CD4-positive, alpha-beta T cell treated with Interleukin-12 subunit alpha and Interleukin-12 subunit beta, for 1 hour (primary cell): ENCODE data around the gene RASAL2.
"Not testable (repeated sequence)": the region's sequence is repeated elsewhere in the genome, so short reads cannot be mapped to it uniquely, and the experiment has no call there.

ENCODE experiments used
- DNase-seq: peaks from one replicate; pipeline ENCODE4 v3.0.0-alpha.2; 2020

The RASAL2 gene

DNA sequence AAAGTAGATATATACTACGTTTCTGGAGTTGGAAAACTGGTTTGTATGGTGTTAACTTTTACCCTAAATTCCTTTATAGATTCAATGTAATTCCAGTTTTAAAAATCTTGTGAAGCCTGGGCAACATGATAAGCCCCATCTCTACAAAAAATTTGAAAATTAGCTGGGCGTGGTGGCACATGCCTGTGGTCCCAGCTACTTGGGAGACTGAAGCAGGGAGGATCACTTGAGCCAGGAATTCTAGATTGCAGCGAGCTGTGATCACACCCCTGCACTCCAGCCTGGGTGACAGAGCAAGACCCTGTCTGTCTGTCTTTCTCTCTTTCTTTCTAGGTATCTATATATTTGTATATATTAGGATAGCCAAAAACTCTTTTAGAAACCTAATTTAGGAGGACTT lies 260.9 kb downstream of the RASAL2 start:
- no peak for DNase-seq

DNA sequence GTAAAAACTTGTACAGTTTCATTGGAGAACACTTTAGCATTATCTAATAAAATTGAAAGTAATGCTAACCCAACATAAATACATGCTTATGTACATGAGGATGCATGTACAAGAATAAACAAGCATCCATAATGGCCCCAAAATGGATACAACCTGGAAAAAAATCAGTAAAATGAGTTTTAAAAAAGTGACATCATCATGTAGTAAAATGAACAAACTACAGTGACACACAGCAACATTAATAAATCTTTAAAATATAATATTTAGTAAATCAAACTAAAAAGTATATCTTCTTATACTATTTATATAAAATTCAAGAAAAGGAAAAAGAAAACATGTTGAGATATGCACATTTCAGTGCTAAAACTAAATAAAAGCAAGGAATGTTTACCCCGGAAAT lies 262.4 kb downstream of the RASAL2 start:
- no peak for DNase-seq

DNA sequence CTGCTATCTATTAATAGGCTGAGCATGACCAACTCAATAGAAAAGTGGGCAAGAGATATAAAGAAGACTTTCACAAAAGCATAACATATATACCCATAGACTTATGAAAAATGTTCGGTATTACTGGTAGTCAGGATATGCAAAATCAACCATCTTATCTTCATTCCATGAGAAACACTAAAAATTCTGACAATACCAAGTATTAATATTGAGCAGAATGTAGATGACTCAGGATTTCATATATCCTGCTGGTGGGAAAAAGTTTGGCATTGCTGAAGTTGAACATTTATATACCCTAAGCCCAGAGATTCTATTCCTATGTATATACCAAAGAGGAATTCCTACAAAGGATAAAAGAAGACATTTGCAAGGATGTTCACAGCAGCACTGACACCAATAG lies 264.6 kb downstream of the RASAL2 start:
- no peak for DNase-seq

DNA sequence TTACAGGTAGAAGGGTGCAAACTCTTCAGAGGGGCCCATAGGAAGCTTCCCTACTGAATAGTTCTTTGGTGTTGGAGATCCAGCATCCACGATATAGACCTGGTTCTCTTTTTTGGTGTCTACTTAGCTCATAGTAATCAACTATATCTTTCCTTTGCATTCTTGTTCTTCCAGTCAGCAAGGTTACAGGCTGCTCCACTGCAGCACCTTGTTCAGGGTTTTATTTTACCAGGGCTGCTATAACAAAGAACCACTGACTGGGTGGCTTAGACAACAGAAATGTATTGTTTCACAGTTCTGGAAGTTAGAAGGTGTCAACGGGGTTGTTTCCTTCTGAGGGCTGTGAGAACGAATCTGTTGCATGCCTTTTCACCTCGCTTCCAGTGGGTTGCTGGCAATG lies 266.5 kb downstream of the RASAL2 start:
- DNase-seq: no peak

DNA sequence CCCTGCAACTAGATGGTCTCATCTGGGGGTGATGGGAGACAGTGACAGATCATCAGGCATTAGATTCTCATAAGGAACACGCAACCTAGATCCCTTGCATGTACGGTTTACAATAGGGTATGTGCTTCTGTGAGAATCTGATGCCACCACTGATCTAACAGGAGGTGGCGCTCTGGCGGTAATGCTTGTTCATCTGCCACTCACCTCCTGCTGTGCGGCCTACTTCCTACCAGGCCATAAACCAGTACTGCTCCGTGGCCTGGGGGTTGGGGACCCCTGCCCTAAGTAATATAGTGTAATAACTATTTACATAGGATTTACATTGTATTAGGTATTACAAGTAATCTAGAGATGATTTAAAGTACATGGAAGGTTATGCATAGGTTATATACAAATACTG lies 267.9 kb downstream of the RASAL2 start:
- no peak for DNase-seq

DNA sequence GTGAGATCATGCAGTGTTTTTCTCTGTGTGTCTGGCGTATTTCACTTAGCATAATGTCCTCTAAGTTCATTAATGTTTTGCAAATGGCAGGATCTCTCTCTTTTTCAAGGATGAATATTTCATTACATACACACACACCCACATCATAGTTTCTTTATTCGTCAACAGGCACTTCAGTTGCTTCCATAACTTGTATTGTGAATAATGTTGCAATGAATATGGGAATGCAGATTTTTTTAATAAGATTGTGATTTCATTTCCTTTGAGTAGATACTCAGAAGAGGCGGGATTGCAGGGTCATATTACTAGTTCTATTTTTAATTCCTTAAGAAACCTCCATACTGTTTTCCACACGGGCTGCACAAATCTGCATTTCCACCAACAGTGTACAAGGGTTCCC lies 268.8 kb downstream of the RASAL2 start:
- DNase-seq: no peak

DNA sequence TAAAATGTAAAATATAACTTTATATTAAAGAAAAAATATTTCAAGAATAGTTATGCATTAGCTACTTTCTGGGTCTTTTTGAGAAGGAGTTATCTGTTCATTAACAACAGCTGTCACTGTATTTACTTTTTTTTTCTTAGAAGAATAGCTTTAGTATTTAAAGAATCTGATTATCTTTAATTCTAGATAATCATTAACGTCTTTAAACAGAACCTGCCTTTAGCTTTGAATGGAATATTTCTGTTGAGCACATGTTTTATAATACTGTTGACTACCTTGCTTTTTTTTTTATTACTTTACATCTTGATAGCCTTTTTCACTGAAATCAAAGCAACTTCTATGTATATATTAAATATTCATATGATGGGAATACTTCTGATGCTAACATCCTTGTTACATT lies 270.9 kb downstream of the RASAL2 start:
- no peak for DNase-seq

DNA sequence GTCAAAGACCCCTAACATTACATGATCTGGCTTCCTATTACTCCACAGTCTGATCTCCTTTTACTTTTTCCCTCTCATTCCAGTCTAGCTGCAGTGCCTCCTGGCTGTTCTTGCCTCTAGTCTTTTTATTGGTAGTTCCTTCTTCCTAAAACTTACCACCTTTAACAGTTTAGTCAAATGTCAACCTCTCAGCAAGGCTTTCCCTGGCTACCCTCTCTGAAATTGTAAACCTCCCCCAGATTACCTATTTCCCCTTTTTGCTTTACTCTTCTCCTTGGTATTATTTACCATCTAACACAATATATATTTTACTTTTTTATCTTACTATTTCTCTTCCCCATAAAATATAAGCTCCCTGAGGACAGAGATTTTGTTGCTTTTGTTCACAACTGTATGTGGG lies 273.2 kb downstream of the RASAL2 start:
- DNase-seq: no peak

DNA sequence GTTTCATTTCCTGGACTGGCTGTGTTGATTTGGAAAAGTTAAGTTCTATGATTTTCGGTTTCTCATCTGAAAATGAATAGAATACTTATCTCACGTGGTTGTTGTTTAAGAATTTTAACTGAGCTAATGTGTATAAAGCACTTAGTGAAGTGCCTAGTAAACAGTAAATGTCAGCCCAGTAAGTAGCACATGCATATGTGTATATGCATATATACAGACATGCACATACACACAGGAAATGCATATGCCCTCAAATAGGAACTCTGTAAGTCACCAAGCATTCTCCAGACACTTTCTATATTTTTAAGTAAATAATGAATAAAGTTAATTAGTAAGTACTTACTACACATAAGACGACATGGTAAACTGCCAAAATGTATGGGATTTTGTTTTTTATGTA lies 274.3 kb downstream of the RASAL2 start:
- no peak for DNase-seq

DNA sequence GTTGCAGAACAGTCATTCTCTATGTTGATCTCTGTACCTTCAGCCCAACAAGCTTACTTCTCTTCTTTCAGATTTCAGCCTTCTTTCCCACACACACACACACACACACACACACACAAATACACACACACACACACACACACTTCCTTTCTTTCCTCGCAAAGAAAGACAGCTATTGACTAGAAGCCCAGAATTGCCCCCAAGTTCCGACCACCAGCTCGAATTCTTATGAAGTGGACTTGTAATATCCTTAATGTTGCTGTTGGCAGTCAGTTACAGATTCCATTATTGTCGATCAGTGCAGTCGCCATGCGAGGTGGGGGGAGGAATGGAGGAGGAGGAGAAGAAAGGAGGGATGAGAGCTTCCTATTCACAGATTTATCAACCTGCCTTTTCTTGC lies 277.3 kb downstream of the RASAL2 start:
- no peak for DNase-seq

DNA sequence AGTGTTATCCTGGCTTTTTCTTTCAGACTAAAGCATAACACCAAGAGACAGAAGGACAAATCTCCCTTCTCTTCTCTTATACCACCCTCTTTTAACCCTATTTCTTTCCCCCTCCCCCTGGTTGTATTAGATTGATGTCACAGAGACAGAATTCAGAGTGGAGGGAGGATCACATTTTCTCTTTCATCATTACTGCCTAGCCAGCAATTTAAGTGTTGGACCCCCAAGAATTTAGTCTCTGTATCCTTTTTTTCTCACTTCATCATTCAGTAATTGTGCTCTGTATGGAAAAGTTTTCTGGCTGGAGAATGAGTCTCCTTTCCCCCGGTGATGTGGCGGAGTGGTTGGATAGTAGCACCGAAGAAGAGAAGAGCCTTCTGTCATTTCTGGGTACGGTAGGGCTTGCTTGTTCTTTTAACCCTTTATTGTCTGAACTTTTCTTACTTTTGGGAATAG lies 278.1 kb downstream of the RASAL2 start:
- no peak for DNase-seq

DNA sequence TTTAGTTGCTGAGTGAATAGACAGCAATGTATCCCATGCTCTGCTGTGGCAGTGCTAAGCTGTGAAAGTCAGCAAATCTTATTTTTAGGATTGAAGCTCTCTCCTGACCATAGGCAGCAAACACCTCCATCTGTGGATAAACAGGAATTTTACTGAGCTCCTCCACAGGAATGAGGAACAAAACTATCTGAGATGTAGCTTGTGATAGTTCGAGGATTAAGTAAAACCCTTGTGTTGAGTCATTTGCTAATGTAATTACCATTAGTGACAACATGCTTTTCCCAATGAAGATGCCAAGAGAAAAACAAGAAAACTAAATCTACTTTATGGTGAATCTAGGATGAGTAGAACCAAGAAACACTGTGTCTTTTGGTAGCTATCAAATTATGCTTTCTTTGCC lies 280.1 kb downstream of the RASAL2 start:
- DNase-seq: no peak

DNA sequence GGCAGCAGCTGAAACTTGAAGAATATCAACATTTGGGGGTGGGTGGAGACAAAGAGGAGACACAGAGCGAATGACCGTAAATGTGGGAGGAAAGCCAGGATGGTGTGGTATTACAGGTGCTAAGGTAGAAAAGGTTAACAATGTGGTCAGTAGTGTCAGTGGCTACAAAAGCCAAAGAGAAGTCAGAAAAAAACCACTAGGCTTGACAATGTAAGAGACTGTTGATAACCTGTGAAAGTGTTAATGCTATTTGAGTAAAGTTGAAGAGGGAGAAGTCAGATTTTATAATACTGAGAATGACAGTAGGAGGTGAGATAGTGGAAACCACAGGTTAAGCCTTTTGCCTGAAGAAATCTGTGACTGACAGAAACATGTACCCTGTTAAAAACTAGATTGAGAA lies 282.1 kb downstream of the RASAL2 start:
- no peak for DNase-seq

DNA sequence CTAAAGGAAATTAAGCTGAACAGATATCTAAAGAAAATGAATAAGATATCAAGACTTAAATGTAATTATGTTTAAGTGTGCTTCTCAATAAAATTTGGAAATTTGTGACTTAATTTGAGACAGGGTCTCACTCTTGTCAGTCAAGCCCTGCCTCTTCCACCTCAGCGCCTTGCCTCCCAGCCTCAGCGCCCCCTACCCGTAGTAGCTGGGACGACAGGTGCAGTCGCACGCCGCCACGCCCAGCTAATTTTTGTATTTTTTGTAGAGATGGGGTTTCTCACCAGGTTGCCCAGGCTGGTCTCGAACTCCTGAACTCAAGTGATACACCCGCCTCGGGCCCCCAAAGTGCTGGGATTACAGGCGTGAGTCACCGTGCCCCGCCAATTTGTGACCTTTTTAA lies 285.9 kb downstream of the RASAL2 start:
- DNase-seq: no peak

DNA sequence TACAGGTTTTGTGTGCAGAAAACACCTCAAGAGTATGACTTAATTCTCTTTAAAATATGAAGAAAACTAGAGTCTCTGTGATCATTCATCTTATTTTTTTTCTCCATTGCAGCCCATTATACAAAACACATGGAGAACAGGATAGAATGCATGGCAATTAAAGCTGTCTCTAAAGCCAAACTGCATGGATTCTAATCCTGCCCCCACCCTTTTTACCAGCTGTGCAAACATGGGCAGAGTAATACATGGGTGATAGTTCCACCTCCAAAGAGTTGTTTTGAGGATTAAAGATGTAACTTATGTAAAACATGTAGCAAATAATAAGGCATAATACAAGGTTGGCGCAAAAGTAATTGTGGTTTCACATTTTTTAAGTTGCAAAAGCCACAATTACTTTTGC lies 288.5 kb downstream of the RASAL2 start:
- no peak for DNase-seq

DNA sequence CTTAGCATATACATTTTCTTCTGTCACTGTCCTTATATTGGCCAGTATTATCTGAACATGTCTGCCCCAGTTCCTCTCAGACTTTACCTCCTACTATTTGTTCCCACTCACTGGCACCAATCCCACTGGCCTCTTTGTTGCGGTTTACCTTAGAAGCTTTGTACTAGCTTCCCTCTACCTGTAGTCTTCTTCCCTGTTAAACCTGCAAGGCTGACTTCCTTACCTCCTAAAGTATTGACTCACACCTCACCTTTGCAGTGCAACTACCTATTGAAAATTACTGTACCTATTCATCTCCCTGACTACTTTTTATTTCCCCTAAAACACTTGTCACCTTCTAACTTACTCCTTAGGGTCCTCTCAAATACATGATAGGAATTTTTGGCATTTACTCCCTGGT lies 291.8 kb downstream of the RASAL2 start:
- DNase-seq: no peak

DNA sequence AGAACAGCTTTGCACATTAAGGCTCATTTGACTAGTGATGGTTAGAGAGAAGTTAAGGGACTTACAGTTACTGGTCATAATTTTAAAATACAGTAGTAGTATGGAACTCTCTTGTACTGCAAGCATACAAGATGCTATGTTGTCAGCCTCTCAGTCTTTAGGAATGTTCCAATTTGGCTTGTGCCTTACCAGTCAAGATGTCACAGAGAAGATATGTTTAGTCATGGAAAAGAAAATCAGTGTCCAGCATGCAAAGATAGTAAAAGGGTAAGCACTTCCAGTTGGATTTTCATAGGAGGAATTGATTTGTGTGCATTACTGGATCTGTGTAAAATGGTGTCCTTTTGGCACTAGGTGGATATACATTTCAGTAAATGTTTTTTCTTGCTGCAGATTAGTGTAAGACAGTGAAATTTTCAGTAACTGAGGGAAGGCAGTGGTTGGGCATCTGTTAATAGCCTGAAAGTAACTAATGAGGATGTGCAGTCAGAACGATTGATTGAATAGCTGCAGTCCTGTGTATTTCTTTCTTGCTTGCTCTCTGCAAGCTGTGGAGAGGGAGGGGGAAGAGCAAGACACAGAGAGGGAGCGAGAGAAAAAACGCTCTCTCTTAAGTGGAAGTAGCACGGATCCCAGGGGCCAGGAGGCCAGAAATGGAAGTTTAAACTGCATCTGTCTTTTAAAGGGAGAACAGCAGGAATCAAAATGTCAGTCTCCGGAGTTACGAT lies 294.7 kb downstream of the RASAL2 start:
- no peak for DNase-seq

DNA sequence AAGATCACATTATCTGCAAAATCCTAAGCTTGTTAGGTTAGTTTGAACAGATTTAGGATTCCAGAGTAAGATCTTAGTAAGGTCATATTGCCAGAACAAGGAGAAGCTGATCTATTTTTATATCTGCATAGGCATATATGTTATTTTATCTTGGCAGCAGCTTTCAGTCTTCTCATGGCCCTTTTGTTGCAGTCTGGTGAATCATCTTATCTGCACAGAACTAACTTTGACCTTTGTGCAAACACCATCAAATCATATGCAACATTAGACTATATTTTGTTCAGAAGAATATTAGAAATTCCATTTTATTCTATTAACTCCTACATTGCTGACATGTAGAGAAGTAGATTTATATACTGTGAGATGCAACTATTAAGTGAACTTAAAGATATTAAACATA lies 295.5 kb downstream of the RASAL2 start:
- DNase-seq: no peak

DNA sequence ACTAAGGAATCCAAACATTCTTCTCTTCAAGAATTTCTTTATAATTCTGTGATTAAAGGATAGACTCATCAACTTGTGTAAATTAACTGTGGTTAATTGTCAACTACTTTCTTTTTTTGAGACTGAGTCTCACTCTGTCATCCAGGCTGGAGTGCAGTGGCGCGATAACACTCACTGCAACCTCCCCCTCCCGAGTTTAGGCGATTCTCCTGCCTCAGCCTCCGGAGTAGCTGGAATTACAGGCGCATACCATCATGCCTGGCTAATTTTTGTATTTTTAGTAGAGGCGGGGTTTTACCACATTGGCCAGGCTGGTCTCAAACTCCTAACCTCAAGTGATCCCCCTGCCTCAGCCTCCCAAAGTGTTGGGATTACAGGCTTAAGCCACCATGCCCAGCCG lies 296.4 kb downstream of the RASAL2 start:
- not testable (repeated sequence) for DNase-seq

DNA sequence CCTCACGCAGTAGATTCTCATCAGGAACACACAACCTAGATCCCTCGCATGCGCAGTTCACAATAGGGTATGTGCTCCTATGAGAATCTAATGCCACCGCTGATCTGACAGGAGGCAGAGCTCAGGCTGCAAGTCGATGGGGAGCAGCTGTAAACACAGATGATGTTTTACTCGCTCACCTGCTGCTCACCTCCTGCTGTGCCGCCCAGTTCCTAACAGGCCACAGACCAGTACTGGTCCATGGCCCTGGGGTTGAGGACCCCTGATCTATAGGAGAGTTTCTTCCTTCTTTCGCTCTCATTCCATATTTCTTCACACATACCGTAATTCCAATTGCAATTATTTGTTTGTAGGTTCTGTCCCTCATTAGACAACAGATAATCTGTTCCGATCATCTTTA lies 299.5 kb downstream of the RASAL2 start:
- DNase-seq: no peak

DNA sequence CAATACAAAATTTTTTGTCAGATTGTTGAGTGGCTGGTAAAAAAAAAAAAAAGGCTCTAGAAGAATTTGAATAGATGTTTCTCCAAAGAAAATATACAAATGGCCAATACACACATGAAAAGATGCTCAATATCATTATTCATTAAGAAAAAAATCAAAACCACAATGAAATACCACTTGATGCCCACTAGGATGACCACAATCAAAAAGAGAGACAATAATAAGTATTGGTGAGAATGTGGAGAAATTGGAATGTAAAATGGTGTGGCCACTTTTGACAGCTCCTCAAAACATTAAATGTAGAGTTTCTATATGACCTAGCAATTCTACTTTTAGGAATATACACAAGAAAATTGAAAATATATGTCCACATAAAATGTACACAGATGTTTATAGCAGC lies 302.9 kb downstream of the RASAL2 start:
- DNase-seq: no peak

DNA sequence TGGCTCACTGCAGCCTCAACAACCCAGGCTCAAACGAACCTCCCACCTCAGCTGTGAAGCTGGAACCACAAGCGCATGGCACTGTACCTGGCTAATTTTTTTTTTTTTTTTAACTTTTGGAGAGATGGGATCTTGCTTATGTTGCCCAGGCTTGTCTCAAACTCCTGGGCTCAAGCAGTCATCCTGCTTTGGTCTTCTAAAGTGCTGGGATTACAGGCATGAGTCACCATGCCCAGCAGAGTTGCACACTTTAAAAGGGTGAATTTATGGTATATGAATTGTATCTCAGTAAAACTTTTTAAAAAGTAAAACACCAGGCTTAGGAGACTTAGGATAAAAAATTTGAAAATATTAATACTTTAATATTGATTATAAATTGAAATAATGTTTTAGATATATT lies 303.8 kb downstream of the RASAL2 start:
- no peak for DNase-seq

DNA sequence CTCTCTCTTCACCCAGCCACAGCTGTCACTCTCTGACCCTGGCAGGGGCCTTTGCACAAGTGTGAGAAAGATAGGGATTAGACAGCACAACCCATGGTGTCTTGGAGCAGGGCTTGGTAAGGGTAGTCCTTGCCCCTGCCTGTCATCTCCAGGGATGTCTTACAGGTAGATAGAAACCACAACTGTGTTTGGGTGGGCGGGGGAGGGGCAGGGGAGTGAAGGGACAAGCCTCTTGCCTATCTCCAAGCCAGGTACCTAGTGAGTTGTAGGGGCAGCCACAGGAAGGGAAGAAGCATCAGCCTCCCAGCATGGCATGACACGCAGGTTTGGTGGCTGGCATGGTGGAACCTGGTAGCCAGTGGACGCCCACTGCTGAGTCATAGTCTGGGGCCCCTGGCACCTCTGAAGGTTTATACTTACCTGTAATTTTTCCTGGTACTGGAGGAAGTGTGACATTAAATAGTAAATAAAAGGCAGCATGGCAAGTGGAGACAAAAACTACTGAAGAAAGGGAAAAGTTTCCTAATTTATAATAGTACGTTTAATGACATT lies 305.3 kb downstream of the RASAL2 start:
- DNase-seq: no peak

DNA sequence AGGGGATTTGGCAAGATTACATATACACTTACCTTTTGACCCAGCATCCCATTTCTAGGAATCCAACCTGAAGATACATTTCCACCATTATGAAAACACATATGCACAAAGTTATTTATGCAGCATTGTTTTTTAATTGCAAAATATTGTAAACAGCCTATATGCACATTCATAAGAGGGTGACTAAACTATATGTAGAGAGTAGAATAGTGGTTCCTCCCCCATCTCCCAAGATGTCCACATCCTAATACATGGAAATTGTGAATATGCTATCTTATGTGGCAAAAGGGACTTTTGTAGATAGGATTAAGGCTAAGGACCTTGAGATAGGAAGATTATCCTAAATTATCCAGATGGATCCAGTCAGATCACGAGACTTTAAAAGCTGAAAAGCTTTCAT lies 311.2 kb downstream of the RASAL2 start:
- no peak for DNase-seq

DNA sequence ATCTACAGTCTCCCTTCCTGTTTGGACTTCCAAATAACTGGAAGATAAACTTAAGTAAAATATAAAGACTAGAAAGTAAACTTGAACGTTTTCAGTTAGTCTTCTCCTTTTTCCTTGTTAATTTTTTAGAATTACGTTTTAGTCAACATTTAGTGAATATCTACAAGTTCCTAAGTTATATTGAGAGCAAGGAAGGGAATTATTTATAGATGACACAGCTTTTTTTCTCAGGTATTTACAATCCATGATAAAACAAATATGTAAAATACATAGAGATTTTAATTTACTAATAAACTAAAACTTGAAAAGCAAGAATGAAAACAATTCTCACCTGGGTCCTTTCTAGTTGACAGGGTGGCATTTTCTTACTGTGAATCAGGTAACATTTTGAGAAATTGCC lies 313.3 kb downstream of the RASAL2 start:
- DNase-seq: no peak
